Measurements from ENCODE around the gene MYCBP2.
"Not testable (repeated sequence)": the region's sequence is repeated elsewhere in the genome, so short reads cannot be mapped to it uniquely, and the experiment has no call there.

MYCBP2 gene

GRCh38 chr13:77215543-77215942 lies 111.4 kb downstream of the MYCBP2 start:
- DNase-seq (ENCODE audit: low read depth in 2 of 2, low spot score in 1 of 2) = no peak

GRCh38 chr13:77213644-77214043 lies 113.2 kb downstream of the MYCBP2 start:
- DNase-seq (ENCODE audit: low read depth in 2 of 2, low spot score in 1 of 2) = no peak

GRCh38 chr13:77207943-77208342 lies 119.0 kb downstream of the MYCBP2 start:
- DNase-seq (ENCODE audit: low read depth in 2 of 2, low spot score in 1 of 2) = no peak

GRCh38 chr13:77198995-77199394 lies 127.9 kb downstream of the MYCBP2 start:
- not testable (repeated sequence) for DNase-seq (ENCODE audit: low read depth in 2 of 2, low spot score in 1 of 2)

- DNase-seq (ENCODE audit: low read depth in 2 of 2, low spot score in 1 of 2) = no peak
Observed at GRCh38 chr13:77196052-77196618, 130.8 kb downstream of the MYCBP2 start.

- DNase-seq (ENCODE audit: low read depth in 2 of 2, low spot score in 1 of 2) = no peak
Observed at GRCh38 chr13:77190349-77190958, 136.4 kb downstream of the MYCBP2 start.

GRCh38 chr13:77185721-77186120 lies 141.2 kb downstream of the MYCBP2 start:
- DNase-seq (ENCODE audit: low read depth in 2 of 2, low spot score in 1 of 2) = no peak

GRCh38 chr13:77184455-77184854 lies 142.4 kb downstream of the MYCBP2 start:
- no peak for DNase-seq (ENCODE audit: low read depth in 2 of 2, low spot score in 1 of 2)

- DNase-seq (ENCODE audit: low read depth in 2 of 2, low spot score in 1 of 2) = no peak
Observed at GRCh38 chr13:77180011-77180410, 146.9 kb downstream of the MYCBP2 start.

GRCh38 chr13:77177646-77178045 lies 149.2 kb downstream of the MYCBP2 start:
- no peak for DNase-seq (ENCODE audit: low read depth in 2 of 2, low spot score in 1 of 2)

GRCh38 chr13:77176350-77176749 lies 150.5 kb downstream of the MYCBP2 start:
- DNase-seq (ENCODE audit: low read depth in 2 of 2, low spot score in 1 of 2) = no peak

- DNase-seq (ENCODE audit: low read depth in 2 of 2, low spot score in 1 of 2) = no peak
Observed at GRCh38 chr13:77172650-77173049, 154.2 kb downstream of the MYCBP2 start.

GRCh38 chr13:77171451-77171850 lies 155.4 kb downstream of the MYCBP2 start:
- DNase-seq (ENCODE audit: low read depth in 2 of 2, low spot score in 1 of 2) = no peak

- DNase-seq (ENCODE audit: low read depth in 2 of 2, low spot score in 1 of 2) = no peak
Observed at GRCh38 chr13:77168237-77168636, 158.7 kb downstream of the MYCBP2 start.

- DNase-seq (ENCODE audit: low read depth in 2 of 2, low spot score in 1 of 2) = no peak
Observed at GRCh38 chr13:77150651-77151050, 176.2 kb downstream of the MYCBP2 start.

GRCh38 chr13:77143431-77143830 lies 183.5 kb downstream of the MYCBP2 start:
- no peak for DNase-seq (ENCODE audit: low read depth in 2 of 2, low spot score in 1 of 2)

- DNase-seq (ENCODE audit: low read depth in 2 of 2, low spot score in 1 of 2) = no peak
Observed at GRCh38 chr13:77139306-77139705, 187.6 kb downstream of the MYCBP2 start.

- DNase-seq (ENCODE audit: low read depth in 2 of 2, low spot score in 1 of 2) = no peak
Observed at GRCh38 chr13:77138813-77139212, 188.1 kb downstream of the MYCBP2 start.

- DNase-seq (ENCODE audit: low read depth in 2 of 2, low spot score in 1 of 2) = no peak
Observed at GRCh38 chr13:77136902-77137420, 189.9 kb downstream of the MYCBP2 start.

GRCh38 chr13:77124423-77124822 lies 202.5 kb downstream of the MYCBP2 start:
- no peak for DNase-seq (ENCODE audit: low read depth in 2 of 2, low spot score in 1 of 2)

GRCh38 chr13:77118134-77118533 lies 208.8 kb downstream of the MYCBP2 start:
- DNase-seq (ENCODE audit: low read depth in 2 of 2, low spot score in 1 of 2) = no peak

- no peak for DNase-seq (ENCODE audit: low read depth in 2 of 2, low spot score in 1 of 2)
Observed at GRCh38 chr13:77114271-77114670, 212.6 kb downstream of the MYCBP2 start.

GRCh38 chr13:77113496-77113895 lies 213.4 kb downstream of the MYCBP2 start:
- no peak for DNase-seq (ENCODE audit: low read depth in 2 of 2, low spot score in 1 of 2)

Data from stimulated activated CD8-positive, alpha-beta memory T cell treated with anti-CD3 and anti-CD28 coated beads, Interleukin-4, amount 100 ng/mL, for 1 hour (primary cell).